ENCODE measurements around the gene ELMO1. TPM values are rescaled to one million over a fixed set of nuclear protein-coding genes. Genes with fewer than 3 reads are reported as not detected.

The ELMO1 gene
- total RNA-seq, 2 donors from 2014 or later: 15.6 to 24.6 TPM

DNA sequence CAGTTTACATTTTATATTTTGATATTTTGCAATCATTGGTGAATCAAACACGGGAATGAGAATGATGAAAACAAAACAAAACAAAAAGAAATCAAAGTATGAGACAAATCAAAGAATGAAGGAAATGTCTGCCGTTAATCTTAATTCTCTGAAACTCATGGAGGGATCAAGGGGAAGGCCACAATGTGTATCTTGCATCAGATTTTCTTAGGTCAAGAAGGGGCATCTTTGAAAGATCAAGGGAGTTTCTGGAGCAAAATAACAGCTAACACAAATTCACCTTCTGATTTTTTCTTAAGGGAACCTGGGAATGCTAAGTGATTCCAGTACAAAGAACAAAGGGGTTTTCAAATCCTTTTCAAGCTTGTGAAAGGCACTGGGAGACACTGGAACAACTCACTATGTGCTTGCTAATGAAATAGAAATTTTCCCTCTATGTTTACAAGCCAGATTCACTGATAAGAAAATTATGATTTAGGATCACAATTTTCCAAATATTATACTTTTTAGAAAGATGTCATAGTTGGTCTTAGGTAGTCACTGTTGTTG lies 402.1 kb downstream of the ELMO1 start:
- ATAC-seq (no peak), DNase-seq (no peak)
- intact Hi-C loops (cut with DNase I): no loop called here

DNA sequence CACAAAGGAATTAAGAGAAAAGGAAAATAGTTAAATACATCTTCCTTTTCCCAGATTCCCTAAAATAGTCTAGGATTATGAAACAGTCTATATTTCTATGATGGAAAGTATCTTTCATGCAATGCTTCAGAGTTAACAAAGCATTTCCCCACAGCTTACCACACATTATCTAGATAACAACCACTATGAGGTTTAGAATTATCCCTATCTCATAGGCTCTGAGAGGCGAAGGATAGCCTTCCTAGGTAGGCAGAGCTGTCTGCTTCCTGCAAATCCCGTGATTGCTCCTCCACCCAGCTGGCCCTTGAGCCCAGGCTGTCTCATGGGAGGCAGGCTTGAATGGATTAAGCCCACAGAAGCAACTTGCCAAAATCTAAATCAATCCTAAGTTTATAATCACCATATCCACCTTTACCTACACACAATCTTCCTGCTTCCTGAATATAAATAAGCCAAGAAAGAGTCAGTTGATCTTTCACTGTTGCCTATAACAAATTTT lies 402.9 kb downstream of the ELMO1 start:
- intact Hi-C loops (cut with DNase I): no loop called here
- no peak for DNase-seq
- ATAC-seq: no peak

DNA sequence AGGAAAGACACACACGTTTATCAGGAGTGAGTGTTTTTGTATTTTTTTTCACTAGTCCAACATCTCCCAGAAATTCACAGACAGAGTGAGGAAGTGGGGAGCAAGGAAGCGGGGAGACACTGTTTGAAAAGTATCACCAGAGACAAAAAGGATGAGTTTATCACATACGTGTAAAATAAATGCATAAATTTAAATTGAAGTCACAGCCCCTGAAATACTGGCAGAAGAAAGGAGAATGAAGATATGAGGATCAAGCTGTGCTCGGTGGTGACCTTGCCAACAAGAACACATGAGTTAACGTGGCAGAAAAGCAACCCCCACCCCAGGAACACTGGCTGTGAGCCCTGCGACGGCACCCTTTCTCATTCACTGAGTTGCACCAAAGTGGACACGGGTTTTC lies 407.2 kb downstream of the ELMO1 start:
- ATAC-seq (no peak), DNase-seq (no peak)
- intact Hi-C loops (cut with DNase I): no loop called here

DNA sequence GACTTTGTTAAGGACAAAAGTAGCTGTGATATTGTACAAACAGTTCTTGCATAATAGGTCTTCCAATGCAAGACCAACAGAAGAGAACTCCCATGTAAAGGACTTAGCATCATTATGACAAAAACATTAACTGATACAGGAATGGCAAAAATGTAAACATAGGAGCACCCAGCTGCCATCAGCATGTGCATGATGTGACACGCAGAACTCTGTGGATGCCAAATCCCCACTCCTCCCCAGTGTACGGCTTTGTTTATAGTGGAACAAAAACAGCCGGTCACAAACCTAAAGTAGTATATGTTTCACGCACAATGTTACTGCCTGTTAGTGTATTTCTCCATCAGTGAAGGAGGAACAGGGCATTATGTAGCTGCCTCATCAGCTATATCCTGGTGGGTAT lies 408.3 kb downstream of the ELMO1 start:
- DNase-seq: no peak
- ATAC-seq: no peak
- intact Hi-C loops (cut with DNase I): no loop called here

DNA sequence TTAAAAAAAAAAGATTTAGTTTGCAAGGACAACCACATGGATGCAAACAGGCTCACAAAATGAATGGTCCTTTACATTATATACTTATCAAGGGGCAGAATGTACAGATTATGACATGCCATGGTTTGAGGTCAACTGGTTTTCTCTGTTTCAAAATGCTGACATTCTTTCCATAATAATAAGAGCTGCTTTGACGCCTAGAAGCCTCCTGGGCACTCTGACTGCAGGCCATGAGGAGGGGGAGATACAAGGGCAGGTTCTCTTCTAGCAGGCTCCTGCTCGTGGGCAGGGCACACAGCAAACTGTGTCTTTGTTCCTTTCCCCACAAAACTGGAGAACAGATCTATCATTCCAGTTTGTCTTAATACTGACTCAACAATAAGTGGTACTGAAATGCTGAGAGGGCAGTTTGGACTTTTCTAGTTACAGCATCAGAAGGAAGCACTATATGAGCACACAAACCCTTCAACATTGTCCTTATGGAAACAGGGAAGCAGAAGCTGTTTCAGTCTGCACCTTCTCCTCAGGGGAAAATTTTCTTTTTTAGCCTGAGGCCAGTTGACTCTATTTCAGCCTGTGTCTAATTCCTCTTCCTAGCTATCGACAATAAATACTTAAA lies 409.4 kb downstream of the ELMO1 start:
- DNase-seq: no peak
- intact Hi-C loops (cut with DNase I): no loop called here
- ATAC-seq: no peak

DNA sequence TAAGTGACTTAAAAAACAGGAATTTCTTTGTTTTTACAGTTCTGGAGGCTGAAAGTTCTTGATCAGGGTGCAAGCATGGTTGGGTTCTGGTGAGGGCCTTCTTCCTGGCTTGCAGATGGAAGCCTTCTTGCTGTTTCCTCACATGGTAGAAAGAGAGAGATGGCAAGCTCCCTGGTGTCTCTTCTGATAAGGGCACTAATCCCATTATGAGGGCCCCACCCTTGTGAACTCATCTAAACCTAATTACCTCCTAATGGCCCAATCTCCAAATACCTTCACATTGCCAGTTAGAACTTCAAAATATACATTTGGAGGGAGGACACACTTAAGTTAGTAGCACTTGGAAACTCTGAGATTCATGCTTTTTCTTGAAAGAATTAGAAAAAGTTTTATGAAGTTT lies 410.0 kb downstream of the ELMO1 start:
- intact Hi-C loops (cut with DNase I): no loop called here
- ATAC-seq: no peak
- no peak for DNase-seq

DNA sequence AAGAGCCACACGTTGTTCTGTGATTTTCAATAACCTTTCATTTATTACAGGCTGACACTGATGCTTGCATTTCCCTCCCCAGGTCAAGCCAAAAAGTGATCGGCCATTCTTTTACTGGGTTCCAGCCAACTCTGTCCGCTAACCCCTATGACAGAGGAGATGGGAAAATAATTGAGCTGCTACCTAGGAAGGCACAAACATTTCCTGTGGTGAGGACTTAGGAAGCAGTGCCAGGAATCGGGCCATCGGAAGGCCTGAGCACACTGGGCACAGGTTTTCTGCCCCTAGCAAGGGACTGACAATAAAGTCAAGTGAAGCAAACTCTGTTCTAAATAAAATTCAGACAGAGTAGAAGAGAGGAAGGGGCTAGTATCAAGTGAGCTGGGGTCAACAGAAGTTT lies 411.4 kb downstream of the ELMO1 start:
- DNase-seq (no peak), ATAC-seq (no peak)

DNA sequence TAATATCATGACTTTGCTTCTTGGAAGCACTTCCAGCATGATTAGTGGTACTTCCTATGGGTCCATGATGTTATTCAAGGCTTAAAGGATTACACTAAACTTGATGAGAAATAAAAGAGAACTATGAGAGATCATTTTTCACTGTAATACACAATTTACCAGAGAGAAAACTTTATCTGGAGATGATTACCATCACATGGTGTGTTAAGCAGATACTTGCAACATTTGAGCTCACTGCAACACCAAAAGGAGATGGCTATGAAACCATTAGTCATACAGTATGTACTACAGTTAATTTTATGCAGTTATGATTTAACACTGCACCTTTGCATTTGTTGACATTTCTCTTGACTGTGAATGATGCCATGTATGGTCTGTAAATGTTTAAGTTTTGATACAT lies 413.0 kb downstream of the ELMO1 start:
- no peak for DNase-seq
- intact Hi-C loops (cut with DNase I): no loop called here
- ATAC-seq: no peak

More for the DNA sequence above, 411.4 kb downstream of the ELMO1 start:
- intact Hi-C loops (cut with DNase I): no loop called here

DNA sequence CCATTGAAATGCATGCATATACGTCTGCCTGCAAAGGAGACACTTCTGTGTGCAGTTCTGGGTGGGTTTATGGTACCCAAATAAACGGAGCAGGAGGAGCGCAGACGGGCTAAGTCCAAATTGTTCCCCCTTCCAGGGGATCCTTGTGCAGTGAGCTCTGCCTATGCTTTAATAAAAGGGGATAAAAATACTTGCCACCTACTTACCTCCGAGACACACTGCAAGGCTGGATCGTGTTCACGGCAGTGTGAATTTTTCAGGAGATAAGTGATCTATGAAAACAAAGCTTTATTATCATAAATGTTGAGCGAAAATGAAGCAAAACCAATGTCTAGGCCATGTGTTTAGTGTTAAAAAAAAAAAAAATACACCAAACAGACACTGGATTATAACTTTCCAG lies 415.5 kb downstream of the ELMO1 start:
- intact Hi-C loops (cut with DNase I): no loop called here
- DNase-seq (no peak), ATAC-seq (no peak)

DNA sequence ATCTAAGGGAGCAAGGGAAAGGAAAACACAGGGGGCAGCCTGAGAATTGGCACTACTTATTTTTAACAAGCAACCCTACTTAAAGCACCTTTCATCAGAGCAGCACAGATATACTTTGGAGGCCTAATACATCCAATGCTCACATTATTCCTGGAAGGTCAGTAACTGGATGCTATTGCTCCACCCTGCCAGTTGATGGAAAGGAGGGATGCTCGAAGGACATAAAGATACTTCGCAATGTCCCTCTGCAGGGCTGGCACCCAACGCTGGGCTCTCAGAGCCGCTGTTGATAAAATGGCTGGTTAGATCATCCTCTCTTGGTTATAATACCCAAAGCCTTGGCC lies 416.4 kb downstream of the ELMO1 start:
- DNase-seq: no peak
- peak in 1 of 2 donors; percentile 31 for ATAC-seq
- intact Hi-C loops (cut with DNase I): no loop called here

DNA sequence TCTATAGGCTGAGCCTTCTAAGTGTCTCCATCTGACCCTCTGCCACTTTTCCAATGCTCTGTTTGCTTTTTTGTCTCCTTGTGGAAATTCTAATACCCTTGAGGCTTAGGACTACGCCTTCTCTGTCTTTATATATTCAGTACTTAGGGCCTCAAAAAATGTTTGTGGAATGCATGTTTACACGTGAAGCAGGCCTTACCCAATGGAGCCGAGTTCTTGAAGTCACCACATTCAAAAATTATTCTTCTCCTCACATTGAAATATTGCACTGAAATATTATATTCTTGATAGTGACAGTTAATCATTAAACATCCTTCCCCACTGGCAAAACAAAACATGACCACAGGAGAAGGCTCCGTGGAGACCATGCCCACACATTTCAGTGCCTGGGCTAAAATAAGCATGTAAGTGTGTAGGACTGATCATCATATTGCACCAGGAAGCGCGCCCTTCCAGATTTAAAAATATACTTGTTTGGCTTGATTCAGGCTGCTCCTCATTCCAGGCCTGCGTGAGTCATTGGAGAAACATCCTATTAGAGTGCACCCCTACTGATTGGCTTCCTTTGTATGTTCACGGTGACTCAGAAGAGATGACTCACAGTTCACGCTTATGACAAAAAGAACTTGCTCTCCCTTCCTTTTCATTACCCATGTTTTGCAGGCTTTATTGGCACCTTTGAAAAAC lies 416.9 kb downstream of the ELMO1 start:
- peak; percentile 99 to 100 for ATAC-seq
- intact Hi-C loops (cut with DNase I): no loop called here
- DNase-seq: peak; percentile 81

DNA sequence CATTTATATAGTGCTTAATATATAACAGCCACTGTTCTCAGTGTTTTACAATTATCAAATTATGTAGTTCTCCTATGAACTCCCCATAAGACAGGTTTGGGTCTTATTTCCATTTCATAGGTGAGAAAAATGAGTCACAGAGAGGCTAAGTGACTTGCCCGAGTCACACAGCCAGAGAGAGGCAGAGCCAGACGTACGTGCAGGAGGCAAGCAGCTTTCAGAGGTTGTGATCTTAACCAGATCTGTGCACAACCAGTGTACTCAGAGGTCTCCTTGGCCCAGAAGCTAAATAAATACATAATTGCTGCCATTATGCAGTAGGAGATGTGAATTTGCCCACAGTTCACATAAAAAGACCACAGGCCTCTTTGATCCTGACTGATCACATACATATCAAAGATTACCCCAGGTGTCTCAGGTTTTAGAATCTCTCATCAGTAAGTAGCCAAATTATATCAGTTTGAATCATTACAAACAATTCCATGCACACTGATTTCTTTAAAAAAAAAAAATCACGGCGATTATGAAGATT lies 419.7 kb downstream of the ELMO1 start:
- DNase-seq: no peak
- no peak for ATAC-seq
- intact Hi-C loops (cut with DNase I): no loop called here

DNA sequence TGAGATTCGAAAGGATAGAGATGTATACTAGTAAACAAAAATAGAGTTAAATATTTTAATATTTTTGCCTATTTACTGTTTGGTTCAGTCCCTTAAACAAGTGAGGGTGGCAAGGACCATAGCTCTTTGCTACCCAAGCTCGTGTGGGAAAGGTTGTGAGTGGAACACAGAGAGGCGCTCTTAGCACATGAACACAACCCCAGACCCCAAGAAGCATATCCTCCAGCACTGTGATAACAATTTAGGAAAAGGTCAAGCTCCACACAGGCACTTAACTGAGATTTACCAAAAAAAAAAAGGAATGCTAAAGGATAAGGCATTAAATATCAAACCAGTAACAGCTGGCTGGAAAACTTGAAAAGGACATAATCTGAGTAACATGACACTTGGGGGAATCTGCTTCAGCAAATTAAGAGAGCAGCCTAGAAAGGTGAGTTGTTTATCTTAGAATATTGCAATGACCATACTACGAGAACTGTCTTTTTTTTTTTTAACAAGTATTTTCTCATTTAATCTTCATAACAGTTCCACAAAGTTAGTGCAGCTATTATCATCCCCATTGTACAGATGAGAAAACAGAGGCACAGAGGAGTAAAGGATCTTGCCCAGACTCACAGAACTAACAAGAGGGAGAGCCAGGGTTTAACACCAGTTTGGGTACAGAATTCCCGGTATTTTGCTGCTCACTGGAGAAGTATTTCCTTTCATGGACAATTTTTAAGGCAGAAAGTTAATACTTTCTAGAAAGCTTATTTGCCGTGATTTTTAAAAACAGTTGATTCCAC lies 420.9 kb downstream of the ELMO1 start:
- no peak for ATAC-seq
- intact Hi-C loops (cut with DNase I): no loop called here

DNA sequence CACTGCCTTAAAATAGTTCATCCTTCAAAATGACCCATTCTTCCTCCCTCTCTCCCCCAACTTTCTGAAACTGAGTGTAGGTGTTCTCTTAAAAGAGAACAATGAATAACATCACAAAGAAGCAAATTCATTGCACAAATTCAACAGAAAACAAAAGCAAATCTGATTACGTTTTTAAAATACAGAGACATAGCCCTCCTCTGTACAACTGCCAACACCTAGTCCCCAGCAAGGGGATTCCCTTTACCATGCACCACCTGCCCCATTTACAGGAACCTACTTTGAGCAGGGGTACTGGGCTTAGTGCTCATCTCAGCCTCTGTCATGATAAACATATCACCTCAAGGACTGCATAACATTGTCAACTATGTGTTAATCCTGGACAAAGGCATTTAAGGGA lies 421.6 kb downstream of the ELMO1 start:
- DNase-seq: no peak
- intact Hi-C loops (cut with DNase I): no loop called here
- no peak for ATAC-seq

More for the DNA sequence above, 420.9 kb downstream of the ELMO1 start:
- no peak for DNase-seq

DNA sequence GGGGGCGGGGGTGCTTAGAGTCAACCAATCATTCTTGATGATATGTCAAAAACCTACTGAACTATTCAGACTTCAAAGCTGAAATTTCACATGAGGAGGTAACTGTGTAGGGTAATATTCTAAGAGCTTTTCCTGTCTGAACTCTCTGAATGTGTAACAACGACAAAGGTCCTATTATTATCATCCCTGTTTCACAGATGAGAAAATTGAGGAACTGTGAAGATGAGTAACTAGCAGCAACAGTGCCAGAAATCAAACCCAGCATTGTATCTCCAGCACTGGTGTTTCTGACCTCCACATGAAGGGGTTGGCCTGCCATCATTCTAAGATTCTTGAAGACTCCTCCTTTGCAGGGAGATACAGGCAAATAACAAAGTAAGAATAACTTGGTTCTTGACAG lies 429.7 kb downstream of the ELMO1 start:
- intact Hi-C loops (cut with DNase I): no loop called here
- no peak for DNase-seq
- no peak for ATAC-seq

DNA sequence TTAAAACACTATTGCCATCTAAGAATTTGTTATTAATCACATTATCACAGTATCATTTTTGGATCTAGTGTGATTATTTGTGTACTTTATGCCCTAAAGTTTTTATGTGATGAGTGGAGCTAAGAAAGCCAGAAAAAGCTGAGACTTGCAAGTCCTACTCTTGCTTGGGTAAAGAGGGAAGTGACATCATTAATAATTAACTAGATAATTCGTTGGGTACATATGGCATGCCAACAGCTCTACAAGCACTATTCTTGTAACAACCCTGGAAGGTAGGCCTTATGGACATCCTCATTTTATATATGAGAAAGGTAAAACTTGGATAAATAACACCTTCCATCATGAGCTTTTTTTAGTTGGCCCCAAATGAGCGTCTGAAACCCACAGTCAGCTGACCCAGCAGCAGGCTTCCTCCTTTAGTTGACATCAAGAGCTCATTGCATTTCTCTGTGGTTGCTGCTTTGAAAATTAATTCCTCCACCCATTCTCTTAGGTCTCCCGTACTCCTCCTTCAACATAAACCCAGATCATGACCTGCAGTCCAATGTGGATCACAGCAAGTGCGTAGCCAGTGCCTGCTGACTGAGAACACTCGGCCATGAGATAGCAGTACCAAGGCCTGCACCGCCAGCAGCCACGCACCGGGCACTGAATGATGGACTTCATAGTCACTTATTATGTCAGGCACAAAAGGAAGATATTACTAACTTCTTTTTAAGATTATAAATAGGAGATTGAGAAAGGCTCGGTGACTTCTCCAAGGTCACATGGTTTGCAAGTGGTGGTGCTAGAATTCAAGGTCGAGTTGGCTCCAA lies 432.4 kb downstream of the ELMO1 start:
- ATAC-seq: no peak

DNA sequence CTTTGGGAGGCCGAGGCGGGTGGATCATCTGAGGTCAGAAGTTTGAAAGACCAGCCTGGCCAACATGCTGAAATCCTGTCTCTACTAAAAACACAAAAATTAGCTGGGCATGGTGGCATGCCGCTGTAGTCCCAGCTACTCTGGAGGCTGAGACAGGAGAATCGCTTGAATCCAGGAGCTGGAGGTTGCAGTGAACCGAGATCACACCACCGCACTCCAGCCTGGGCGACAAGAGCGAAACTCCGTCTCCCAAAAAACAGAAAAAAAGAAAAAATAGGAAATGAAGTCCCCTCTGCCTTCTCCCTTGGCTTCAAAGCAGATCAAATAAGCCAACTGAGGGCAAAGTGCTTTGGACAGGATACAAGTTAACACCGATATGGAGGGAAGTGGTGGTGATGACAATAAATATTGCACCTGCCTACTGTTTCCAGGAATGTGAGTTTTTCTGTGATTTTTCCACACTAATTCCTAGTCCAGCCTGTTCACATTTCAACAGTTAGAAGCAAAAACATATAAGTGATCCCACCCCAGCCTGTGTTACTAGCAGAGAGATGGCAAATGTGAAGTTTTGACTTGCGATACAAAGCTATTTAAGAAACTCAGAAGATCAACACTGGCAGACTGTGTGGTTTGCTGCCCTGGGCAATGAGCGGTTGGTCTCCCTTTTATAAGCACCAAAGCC lies 433.2 kb downstream of the ELMO1 start:
- DNase-seq (no peak), ATAC-seq (no peak)
- intact Hi-C loops (cut with DNase I): no loop called here

More for the DNA sequence above, 432.4 kb downstream of the ELMO1 start:
- DNase-seq: no peak
- intact Hi-C loops (cut with DNase I): no loop called here

DNA sequence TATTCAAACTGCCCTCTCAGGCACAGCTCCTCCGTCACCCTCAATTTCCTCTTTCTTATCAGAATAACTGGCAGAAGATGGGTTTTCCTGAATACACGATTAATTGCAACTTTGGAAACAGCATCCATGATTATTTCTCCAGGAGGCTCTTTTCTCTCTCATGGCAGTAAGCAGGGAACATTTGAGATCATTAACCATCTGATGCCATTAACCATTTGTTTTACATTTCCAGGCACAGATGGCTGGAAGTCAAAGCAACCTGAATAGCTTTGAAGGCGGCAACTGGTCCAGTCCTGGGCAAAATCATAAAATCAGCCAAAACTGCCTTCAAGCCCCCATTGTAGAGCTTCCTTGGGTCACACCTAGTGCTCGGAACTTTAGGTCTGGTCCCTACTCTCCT lies 434.9 kb downstream of the ELMO1 start:
- intact Hi-C loops (cut with DNase I): no loop called here
- DNase-seq (no peak), ATAC-seq (no peak)
